Measurements from ENCODE around the gene GALNT8.

DNA sequence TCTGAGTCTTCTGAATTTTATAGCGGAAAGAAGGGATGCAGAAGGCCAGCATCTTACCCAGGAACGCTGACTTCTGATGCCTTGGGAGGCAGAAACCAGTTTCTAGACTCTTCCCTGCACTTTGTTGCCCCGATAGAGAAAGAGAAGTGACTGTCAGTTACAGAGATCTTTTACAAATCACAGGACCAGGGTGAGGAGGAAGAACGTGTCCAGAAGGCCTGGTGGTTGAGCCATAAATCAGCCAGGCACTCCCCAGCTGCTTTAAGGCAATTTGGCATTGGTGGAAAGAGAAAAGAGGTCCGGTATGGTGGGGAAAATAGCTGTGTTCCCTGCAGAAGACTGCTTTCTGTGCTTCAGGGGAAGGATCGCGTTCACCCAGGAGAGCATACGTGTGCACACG lies 100.8 kb downstream of the GALNT8 start:
- TF ChIP-seq CTCF (IDR thresholded peaks at IDR 0.05) (no peak), POLR2AphosphoS5 (IDR thresholded peaks at IDR 0.05; ENCODE audit: insufficient read depth in 1 of 2, low read depth in 1 of 2) (no peak)
